ENCODE results near the gene MORF4L2.

DNA sequence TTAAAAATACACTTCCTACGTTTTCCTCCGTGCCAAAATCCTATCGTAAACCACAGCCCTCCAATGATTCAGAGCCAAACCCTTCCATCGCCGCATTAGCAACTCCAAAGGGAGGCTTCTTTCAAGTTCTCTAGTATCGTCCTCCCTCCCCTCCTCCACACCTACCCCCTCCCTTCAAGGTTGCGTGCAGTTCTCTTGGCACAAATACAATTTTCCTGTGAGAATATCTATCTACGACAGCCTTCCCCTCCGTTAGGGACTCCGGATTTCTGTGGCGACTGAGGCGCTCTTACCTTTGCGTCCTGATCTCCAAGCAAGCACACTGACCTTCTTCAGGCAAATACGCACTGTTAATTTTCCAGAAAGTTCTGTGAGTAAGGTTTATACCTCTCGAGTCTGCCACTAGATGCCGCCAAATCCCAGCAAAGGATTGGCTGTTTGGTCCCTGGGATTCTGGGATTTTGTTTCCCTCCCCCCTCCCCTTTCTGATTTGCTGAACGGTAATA is 1.2 kb upstream of the MORF4L2 start:
- TF ChIP-seq POLR2A (IDR thresholded peaks at IDR 0.05; ENCODE audit: low read depth) (no peak), EP300 (IDR thresholded peaks at IDR 0.05) (no peak)
- TF ChIP-seq, protein P1, sequence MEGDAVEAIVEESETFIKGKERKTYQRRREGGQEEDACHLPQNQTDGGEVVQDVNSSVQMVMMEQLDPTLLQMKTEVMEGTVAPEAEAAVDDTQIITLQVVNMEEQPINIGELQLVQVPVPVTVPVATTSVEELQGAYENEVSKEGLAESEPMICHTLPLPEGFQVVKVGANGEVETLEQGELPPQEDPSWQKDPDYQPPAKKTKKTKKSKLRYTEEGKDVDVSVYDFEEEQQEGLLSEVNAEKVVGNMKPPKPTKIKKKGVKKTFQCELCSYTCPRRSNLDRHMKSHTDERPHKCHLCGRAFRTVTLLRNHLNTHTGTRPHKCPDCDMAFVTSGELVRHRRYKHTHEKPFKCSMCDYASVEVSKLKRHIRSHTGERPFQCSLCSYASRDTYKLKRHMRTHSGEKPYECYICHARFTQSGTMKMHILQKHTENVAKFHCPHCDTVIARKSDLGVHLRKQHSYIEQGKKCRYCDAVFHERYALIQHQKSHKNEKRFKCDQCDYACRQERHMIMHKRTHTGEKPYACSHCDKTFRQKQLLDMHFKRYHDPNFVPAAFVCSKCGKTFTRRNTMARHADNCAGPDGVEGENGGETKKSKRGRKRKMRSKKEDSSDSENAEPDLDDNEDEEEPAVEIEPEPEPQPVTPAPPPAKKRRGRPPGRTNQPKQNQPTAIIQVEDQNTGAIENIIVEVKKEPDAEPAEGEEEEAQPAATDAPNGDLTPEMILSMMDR (IDR thresholded peaks at IDR 0.05) = peak; percentile 57 to 69 (median 65)
